Memory B cell (primary cell): ENCODE results near the gene TMTC4.
A peak's percentile ranks its signal among the peaks of the same experiment; 100 is the strongest.
"Not testable (repeated sequence)": the region's sequence is repeated elsewhere in the genome, so short reads cannot be mapped to it uniquely, and the experiment has no call there.

ENCODE experiments used
- ATAC-seq: fragments of 150-1000 bp; cut with Tn5 transposase; 2 replicates; pipeline ENCODE4 v1.10.0; 2021; ENCODE audit warnings: low read depth, mild to moderate bottlenecking, moderate library complexity
- DNase-seq, 2 donors: peaks; one replicate each; pipeline ENCODE4 v3.0.0; 2022; ENCODE audit warnings: low spot score in 2 of 2
- H3K27ac Mint-ChIP-seq: one replicate; pipeline ENCODE4 v1.8.0; 2022; ENCODE audit warnings: mild to moderate bottlenecking, moderate library complexity, mixed read lengths
- H3K27me3 Mint-ChIP-seq: one replicate; pipeline ENCODE4 v1.8.0; 2022; ENCODE audit warnings: mixed read lengths
- H3K36me3 Mint-ChIP-seq: one replicate; pipeline ENCODE4 v1.8.0; 2022; ENCODE audit warnings: mild to moderate bottlenecking, mixed read lengths
- H3K4me1 Mint-ChIP-seq: one replicate; pipeline ENCODE4 v1.8.0; 2022; ENCODE audit warnings: mixed read lengths
- H3K4me3 Mint-ChIP-seq: one replicate; pipeline ENCODE4 v1.8.0; 2022; ENCODE audit warnings: mild to moderate bottlenecking, moderate library complexity, mixed read lengths
- H3K9me3 Mint-ChIP-seq: one replicate; pipeline ENCODE4 v1.8.0; 2022; ENCODE audit warnings: mixed read lengths

Gene TMTC4

DNA sequence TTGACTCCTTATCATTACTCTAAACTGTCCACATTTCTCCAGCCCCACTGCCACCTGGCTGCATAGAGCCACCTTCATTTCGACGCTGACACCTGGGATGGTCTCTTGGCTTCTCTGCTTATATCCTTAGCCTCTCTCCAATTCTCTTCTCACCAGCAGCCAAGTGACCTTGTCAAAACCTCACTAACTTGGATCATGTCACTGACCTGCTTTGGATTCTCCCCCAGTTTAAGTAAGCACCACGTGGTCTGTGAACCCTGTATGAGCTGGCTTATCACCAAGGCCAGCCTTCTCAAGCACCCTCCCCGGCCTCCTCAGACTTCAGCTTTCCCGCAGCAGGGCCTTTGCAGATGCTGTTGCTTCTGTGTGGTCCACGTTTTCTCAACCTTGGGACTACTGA, 73.7 kb downstream of the TMTC4 start:
- Mint-ChIP-seq H3K4me3 (no peak overlapping the region), H3K27ac (no peak overlapping the region)
- ATAC-seq, result no peak

DNA sequence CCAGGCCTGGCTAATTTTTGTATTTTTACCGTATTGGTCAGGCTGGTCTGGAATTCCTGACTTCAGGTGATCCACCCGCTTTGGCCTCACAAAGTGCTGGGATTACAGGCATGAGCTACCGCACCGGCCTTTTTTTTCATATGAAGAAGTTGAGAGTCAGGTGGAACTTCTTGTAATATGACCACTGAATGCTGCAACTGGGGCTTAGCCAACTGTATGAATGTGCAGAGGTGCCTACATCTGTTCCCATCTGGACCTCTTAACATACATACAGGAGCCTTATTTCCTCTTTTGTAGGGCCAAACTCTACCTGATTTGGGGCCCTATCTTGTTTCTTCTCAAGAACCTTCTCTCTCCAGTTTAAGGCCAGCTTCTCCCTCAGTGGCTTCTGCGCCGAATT, 74.1 kb downstream of the TMTC4 start:
- no peak for ATAC-seq
- H3K27me3 Mint-ChIP-seq, result no peaks in the 10 kb centered on the region
- no peaks in the 10 kb centered on the region for H3K4me1 Mint-ChIP-seq
- H3K9me3 Mint-ChIP-seq, result no peaks in the 10 kb centered on the region
- DNase-seq, result no peak
- no peak overlapping the region for H3K4me3 Mint-ChIP-seq
- H3K27ac Mint-ChIP-seq, result no peak overlapping the region
- peaks cover 15% of the 10 kb centered on the region for H3K36me3 Mint-ChIP-seq

More for the DNA sequence above, 73.7 kb downstream of the TMTC4 start:
- Mint-ChIP-seq H3K4me1 (no peaks in the 10 kb centered on the region), H3K27me3 (no peaks in the 10 kb centered on the region), H3K36me3 (peaks cover 17% of the 10 kb centered on the region), H3K9me3 (no peaks in the 10 kb centered on the region)
- no peak for DNase-seq

DNA sequence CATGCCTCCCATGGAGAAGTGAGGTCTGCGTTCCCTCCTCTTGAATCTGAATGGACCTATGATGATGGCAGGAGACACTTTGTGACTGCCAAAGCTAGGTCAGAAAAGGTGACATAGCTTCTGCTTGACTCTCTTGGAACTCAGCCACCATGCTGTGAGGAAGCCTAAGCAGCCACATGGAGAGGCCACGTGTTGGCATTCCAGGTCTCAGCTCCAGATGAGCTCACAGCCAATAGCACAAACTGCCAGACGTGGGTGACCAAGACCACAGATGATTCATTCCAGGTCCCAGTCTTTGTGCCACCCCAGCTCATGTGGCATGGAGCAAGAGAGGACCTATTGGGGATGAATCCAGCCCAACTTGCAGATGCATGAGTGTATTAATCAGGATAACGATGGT, 77.3 kb downstream of the TMTC4 start:
- Mint-ChIP-seq H3K4me1 (no peaks in the 10 kb centered on the region), H3K9me3 (no peaks in the 10 kb centered on the region), H3K27ac (no peak overlapping the region), H3K36me3 (peaks cover 2% of the 10 kb centered on the region), H3K4me3 (no peak overlapping the region), H3K27me3 (no peaks in the 10 kb centered on the region)
- DNase-seq, result no peak
- no peak for ATAC-seq

DNA sequence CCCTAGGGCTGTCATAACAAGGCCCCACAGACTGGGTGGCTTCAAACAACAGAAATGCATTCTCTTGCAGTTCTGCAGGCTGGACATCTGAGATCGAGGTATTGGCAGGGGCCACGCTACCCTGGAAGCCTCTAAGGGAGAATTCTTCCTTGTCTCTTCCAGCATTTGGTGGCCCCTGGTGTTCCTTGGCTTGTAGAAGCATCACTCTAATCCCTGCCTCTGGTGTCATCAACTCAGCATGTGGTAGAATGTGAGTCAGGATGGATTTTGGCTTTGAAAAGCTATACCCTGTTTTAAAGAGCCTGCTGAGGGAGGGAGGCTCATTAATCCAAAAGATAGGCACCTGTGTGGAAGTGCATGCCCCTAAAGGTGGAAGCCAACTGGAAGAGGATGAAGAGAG, 78.1 kb downstream of the TMTC4 start:
- Mint-ChIP-seq H3K4me1 (no peaks in the 10 kb centered on the region), H3K9me3 (no peaks in the 10 kb centered on the region), H3K27me3 (no peaks in the 10 kb centered on the region), H3K36me3 (peaks cover 2% of the 10 kb centered on the region), H3K27ac (no peak overlapping the region), H3K4me3 (no peak overlapping the region)
- ATAC-seq, result no peak
- no peak for DNase-seq

DNA sequence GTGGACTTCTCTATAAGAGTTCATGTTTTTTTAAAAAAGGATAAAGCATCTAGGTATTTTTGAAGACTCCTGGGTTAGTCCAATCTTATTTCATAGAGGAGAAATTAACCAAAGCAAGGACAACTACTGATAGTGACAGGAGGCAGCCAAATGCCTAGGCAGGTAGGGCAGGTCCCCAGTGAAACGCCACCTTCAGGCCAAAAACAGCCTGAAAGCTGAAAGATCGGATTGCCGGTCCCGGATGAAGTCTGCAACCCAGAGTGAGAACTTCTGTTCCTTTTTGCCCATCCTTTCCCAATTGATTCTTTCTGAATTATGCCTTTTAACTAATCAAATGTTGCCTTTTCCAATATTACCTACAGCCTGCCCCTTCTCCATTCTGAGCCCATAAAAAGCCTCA, 79.9 kb downstream of the TMTC4 start:
- peaks cover 2% of the 10 kb centered on the region for H3K36me3 Mint-ChIP-seq
- H3K27ac Mint-ChIP-seq, result no peak overlapping the region
- H3K4me1 Mint-ChIP-seq, result no peaks in the 10 kb centered on the region
- no peaks in the 10 kb centered on the region for H3K27me3 Mint-ChIP-seq
- H3K9me3 Mint-ChIP-seq, result no peaks in the 10 kb centered on the region
- DNase-seq, result no peak
- ATAC-seq, result no peak
- no peak overlapping the region for H3K4me3 Mint-ChIP-seq

DNA sequence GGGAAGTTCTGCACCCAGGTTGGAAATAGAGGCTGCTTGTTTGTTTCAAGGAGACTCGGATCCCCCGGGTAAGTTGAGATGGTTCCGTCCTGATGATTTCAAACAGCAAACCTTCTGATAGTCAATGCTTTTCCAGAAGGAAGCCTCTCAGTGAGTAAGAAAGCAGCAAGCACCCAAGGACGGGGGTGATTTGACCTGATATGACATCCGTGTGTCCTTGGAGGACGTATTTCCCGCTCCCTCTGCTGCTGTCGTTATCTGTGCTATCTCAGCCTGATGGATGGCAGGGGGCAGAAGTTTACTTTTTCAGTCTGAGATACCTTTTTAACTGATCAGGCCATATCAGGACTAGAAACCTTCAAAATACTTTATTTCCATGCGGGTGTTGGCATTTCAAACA, 80.3 kb downstream of the TMTC4 start:
- Mint-ChIP-seq H3K27ac (no peak overlapping the region), H3K4me1 (no peaks in the 10 kb centered on the region), H3K27me3 (no peaks in the 10 kb centered on the region), H3K4me3 (no peak overlapping the region), H3K9me3 (no peaks in the 10 kb centered on the region), H3K36me3 (peaks cover 2% of the 10 kb centered on the region)
- ATAC-seq, result no peak
- no peak for DNase-seq

DNA sequence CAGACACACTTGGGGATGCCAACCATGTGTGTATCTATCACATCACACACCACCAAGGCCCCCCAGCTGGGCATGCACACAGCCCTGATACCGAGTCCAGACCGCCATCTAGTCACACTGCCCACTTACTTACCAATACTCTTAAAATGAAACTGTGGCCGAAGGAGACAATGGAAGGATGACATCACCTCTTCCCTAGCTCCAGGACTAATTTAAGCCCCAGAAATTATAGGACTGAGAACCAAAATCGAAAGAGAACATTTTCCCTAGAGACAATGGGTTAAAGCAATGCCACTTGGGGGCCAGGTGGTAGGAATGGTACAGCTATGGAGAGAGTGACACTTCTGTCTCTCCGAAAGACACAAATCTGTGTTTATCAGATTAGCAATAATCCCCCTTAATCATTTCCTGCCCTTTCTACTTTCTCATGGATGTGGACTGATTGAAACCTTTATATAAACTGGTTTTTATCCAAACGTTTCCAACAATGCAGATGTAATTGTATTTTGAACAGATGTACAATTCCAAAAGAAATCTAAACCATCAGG, 85.3 kb downstream of the TMTC4 start:
- Mint-ChIP-seq H3K27ac (peak overlapping the region; percentile 83), H3K9me3 (no peaks in the 10 kb centered on the region), H3K4me1 (peaks cover 5% of the 10 kb centered on the region), H3K27me3 (no peaks in the 10 kb centered on the region), H3K36me3 (no peaks in the 10 kb centered on the region), H3K4me3 (peak overlapping the region; percentile 89)
- ATAC-seq (no peak), DNase-seq (no peak)

DNA sequence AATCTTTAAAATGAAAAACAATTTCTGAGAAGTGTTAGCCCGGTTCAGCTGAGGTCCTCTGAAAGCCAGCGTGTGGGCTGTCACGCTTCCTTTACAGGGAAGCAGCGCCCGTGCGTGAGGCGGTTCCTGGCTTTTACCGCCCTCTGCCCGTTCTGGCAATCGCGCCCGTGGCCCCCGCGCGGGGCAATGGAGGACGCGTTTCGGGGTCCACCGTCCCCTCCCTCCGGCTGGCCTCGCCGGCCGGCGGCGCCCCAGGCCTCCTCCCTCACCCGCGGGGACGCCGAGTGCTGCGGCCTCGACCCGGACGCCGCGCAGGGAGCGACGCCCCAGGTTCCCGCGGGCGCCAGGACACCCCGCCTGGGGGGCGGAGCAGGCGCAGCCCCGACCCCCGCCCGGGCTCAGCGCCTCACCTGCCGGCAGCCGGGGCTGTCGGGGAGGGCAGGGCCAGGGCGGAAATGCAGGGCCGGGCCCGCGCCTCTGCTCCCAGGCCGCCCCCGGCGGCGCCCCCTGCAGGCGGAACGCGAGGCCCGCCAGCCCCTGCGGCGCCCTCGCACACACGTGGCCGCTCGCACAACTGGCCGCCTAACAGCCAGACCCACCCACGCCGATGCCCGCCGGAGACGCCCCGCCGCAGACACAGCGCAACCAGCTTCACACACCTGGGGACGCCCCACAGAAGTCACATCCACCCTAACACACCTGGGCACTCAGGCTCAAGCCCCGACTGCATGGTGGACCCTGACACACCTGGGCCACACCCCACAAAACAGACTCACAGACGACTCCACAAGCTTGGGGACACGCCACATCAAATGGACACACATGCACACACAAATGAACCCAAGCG, 86.0 kb downstream of the TMTC4 start, which contains the start of gene GGACT:
TSS of gene GGACT (minus strand) at position 459 of the 847 bp plus-strand sequence. CDS start 56,198 bp downstream, outside the sequence.
- Mint-ChIP-seq H3K9me3 (no peaks in the 10 kb centered on the region), H3K4me3 (peak within 1 kb of the TSS; percentile 89), H3K27me3 (no peaks in the 10 kb centered on the region), H3K4me1 (peaks cover 5% of the 10 kb centered on the region), H3K27ac (peak within 1 kb of the TSS; percentile 83), H3K36me3 (no peaks in the 10 kb centered on the region)
- DNase-seq (peak; percentile 84 to 89), ATAC-seq (peak; percentile 97)

DNA sequence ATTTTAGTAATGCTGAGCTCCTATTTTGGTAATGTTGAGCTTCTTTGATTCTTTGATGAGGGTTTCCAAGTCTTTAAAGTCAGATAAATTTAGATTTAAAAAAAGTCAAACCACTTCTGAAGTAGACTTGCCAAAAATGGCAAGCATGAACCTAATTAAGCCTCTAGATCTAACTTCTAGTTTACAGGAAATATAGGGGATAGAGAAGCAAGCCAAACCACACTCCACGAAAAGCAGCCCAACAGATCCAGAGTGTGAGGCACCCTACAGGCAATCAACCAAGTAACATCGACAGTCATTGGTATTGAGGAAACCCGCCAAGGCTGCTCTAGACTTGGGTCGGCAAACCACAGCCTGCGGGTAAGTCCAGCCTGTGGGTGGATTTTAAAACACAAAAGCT, 89.7 kb downstream of the TMTC4 start:
- no peak for ATAC-seq
- H3K27me3 Mint-ChIP-seq, result no peaks in the 10 kb centered on the region
- H3K36me3 Mint-ChIP-seq, result peaks cover 14% of the 10 kb centered on the region
- peak overlapping the region; percentile 47 for H3K27ac Mint-ChIP-seq
- H3K9me3 Mint-ChIP-seq, result no peaks in the 10 kb centered on the region
- H3K4me1 Mint-ChIP-seq, result peaks cover 5% of the 10 kb centered on the region
- DNase-seq, result no peak
- no peak overlapping the region for H3K4me3 Mint-ChIP-seq

DNA sequence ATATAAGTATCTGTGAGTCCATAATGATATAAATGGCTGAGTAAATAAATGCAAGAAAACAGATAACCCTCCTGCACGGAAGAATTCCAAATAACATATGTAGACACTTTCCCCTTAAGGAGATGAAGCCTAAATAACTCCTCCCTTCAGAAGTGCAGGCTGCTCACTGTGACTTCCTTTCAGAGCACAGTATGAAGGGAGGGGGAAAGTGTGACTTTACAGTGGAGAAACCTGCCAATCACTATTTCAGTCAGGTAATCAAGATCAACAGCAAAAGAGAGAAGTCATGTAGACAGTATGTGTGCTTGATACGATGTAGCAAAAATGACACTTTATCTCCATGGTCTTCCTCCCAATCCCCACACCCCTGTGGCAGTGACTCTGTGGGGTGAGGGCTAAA, 93.1 kb downstream of the TMTC4 start:
- H3K9me3 Mint-ChIP-seq, result no peaks in the 10 kb centered on the region
- no peak overlapping the region for H3K4me3 Mint-ChIP-seq
- DNase-seq (no peak), ATAC-seq (no peak)
- no peaks in the 10 kb centered on the region for H3K4me1 Mint-ChIP-seq
- no peak overlapping the region for H3K27ac Mint-ChIP-seq
- no peaks in the 10 kb centered on the region for H3K27me3 Mint-ChIP-seq
- peaks cover 24% of the 10 kb centered on the region for H3K36me3 Mint-ChIP-seq

DNA sequence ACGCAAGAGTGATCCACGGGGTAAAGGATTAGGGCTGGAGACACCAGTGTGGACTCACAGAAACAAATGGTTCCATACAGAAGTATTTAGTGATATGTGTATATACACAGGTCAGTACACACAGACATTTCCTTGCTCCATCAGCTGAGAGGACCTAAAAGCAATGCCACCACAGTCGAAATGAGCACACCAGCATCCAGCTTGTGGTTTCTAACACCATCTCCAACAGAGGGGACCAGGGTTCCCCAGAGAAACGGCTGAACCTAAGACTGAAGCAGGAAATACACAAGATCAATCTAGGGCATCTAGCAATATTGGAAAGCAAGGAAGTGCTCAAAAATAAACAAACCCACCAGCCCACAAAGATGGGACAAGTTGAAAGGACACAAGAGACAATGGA, 93.6 kb downstream of the TMTC4 start:
- Mint-ChIP-seq H3K27me3 (no peaks in the 10 kb centered on the region), H3K4me1 (no peaks in the 10 kb centered on the region), H3K4me3 (no peak overlapping the region), H3K27ac (no peak overlapping the region), H3K36me3 (peaks cover 24% of the 10 kb centered on the region), H3K9me3 (no peaks in the 10 kb centered on the region)
- DNase-seq (no peak), ATAC-seq (no peak)

DNA sequence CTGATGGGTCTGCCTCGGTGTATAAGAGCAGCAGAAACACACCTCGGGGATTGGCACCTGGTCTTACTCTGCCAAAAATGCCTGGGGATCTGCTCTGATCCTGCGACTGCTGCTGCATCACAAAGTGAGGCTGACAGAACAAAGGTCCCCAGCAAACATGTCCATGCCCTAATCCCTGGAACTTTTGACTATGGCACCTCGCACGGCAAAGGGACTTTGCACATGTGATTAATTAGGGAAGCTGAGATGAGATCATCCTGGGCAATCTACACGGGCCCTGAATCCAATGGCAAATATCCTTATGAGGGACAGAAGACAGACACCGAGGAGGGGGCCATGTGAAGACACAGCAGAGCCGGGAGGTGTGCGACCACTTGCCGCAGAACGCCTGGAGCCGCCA, 94.5 kb downstream of the TMTC4 start:
- ATAC-seq (no peak), DNase-seq (no peak)
- Mint-ChIP-seq H3K36me3 (peaks cover 24% of the 10 kb centered on the region), H3K4me3 (no peak overlapping the region), H3K27me3 (no peaks in the 10 kb centered on the region), H3K9me3 (no peaks in the 10 kb centered on the region), H3K4me1 (no peaks in the 10 kb centered on the region), H3K27ac (no peak overlapping the region)

DNA sequence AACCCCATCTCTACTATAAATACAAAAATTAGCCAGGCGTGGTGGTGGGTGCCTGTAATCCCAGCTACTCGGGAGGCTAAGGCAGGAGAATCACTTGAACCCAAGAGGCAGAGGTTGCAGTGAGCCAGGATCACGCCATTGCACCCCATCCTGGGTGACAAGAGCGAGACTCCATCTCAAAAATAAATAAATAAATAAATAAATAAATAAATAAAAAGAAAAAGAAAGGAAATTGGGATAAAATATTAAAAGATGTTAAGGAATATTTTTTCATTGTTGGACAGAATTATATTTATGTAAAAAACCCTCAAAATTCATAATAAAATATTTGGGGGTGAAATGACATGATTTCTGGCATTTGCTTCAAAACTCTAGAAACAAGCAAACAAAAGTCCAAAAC, 97.4 kb downstream of the TMTC4 start:
- not testable (repeated sequence) for H3K4me1 Mint-ChIP-seq, H3K4me3 Mint-ChIP-seq, DNase-seq, ATAC-seq, H3K27ac Mint-ChIP-seq, H3K9me3 Mint-ChIP-seq, H3K27me3 Mint-ChIP-seq
- H3K36me3 Mint-ChIP-seq, result peaks cover 20% of the 10 kb centered on the region

DNA sequence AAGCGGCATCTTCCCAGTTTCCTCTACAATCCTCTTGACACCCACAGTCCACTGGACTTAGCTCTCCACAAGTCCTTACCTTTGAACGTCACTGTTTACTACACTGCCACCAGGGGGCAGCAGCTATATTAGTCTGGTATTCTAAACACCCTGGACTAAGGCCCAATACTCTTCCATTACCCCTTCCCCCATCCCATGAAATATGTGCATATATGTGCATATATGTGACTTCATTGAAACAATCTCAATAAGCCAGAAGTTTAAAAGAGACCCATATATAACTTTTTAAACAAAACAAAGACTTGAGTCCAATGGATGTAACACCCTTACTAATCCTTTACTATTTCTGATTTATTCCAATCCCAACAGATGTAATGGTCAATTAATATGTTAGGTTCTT, 101.5 kb downstream of the TMTC4 start:
- no peak overlapping the region for H3K4me3 Mint-ChIP-seq
- peaks cover 3% of the 10 kb centered on the region for H3K4me1 Mint-ChIP-seq
- no peak overlapping the region for H3K27ac Mint-ChIP-seq
- H3K27me3 Mint-ChIP-seq, result no peaks in the 10 kb centered on the region
- peak; percentile 60 to 70 for DNase-seq
- H3K36me3 Mint-ChIP-seq, result peaks cover 12% of the 10 kb centered on the region
- no peaks in the 10 kb centered on the region for H3K9me3 Mint-ChIP-seq
- ATAC-seq, result peak; percentile 72

DNA sequence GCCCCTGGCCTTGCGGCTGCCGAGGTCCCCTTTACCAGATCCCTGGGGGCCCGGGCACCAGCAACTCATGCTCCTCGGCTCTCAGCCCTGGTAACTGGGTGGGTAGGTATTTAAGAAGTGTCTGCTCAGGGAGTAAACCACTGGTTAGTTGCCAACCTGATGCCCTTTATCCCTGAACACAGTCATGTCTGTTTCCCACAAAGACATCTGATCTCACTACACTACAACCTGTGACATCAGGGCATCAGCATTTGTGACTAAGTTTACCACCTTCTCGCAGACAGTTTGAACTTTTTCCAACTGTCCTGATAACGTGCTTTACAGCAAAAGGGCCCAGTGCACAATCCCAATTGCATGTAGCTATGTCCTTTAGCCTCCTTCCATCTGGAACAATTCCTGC, 108.1 kb downstream of the TMTC4 start:
- ATAC-seq (no peak), DNase-seq (no peak)
- Mint-ChIP-seq H3K27ac (no peak overlapping the region), H3K4me1 (no peaks in the 10 kb centered on the region), H3K9me3 (no peaks in the 10 kb centered on the region), H3K36me3 (peaks cover 28% of the 10 kb centered on the region), H3K4me3 (no peak overlapping the region), H3K27me3 (no peaks in the 10 kb centered on the region)
